Heart left ventricle (tissue), 16 donors: Measurements from ENCODE around the gene SEMA6D. TPM values are rescaled to one million over a fixed set of nuclear protein-coding genes. Genes with fewer than 3 reads are reported as not detected.

Experiments used
- ATAC-seq, 4 donors: fragments of 200-7000 bp; cut with Tn5 transposase; one replicate each; pipeline ENCODE4 v1.9.1; 2020 to 2022; ENCODE audit warnings: moderate library complexity in 4 of 4, mild to moderate bottlenecking in 3 of 4, moderate number of reproducible peaks in 1 of 4
- DNase-seq, 5 donors: peaks; one replicate each; pipeline ENCODE4 v3.0.0-alpha.2; 2020
- H3K27ac ChIP-seq, 12 donors: fragments of 200-600 bp; sonication (generic) in 4 of 12; one replicate each; pipeline versions ENCODE4 v1.5.0 to v1.8.0; 2016 to 2022; ENCODE audit warnings: mild to moderate bottlenecking in 2 of 12
- H3K27me3 ChIP-seq, 9 donors: fragments of 200-600 bp; sonication (generic) in 2 of 9; one replicate each; pipeline versions ENCODE4 v1.5.1 to v1.8.0; 2016 to 2022; ENCODE audit warnings: mild to moderate bottlenecking in 3 of 9
- H3K36me3 ChIP-seq, 9 donors: fragments of 200-600 bp; sonication (generic) in 2 of 9; one replicate each; pipeline versions ENCODE4 v1.5.0 to v1.8.0; 2018 to 2022; ENCODE audit warnings: mild to moderate bottlenecking in 2 of 9
- H3K4me1 ChIP-seq, 12 donors: fragments of 200-600 bp; sonication (generic) in 4 of 12; one replicate each; pipeline versions ENCODE4 v1.5.0 to v1.8.0; 2016 to 2022; ENCODE audit warnings: mild to moderate bottlenecking in 3 of 12
- H3K4me3 ChIP-seq, 12 donors: fragments of 200-600 bp; sonication (generic) in 4 of 12; one replicate each; pipeline versions ENCODE4 v1.5.0 to v1.8.0; 2017 to 2022; ENCODE audit warnings: mild to moderate bottlenecking in 9 of 12, moderate library complexity in 4 of 12
- H3K9me3 ChIP-seq, 12 donors: fragments of 200-600 bp; sonication (generic) in 4 of 12; one replicate each; pipeline versions ENCODE4 v1.5.0 to v1.8.0; 2016 to 2022; ENCODE audit warnings: mild to moderate bottlenecking in 1 of 12
- POLR2A ChIP-seq, 2 donors: fragments of 450-650 bp; IDR thresholded peaks; one replicate each; pipeline ENCODE4 v1.6.1; 2017; ENCODE audit warnings: antibody characterized with exemption in 2 of 2, mild to moderate bottlenecking in 2 of 2, moderate library complexity in 2 of 2
- WGBS, 4 donors: extraction: QIAGEN DNeasy Blood & Tissue Kit in 2 of 4; methylation state at CpG; one replicate each; pipeline versions ENCODE4 v1.1.5 to v1.1.7; 2013 to 2018; 5-methylcytosine and 5-hydroxymethylcytosine counted together
- intact Hi-C, 10 donors: fragments of 100-400 bp; cut with DNase I; formaldehyde crosslinking; loops; one replicate each; pipeline versions ENCODE4 v1.11.1 to v1.14.2; 2022
- polyA plus RNA-seq, 2 donors: library from polyadenylated mRNA; stranded (reverse); fragments of 200-250 nt; gene quantifications; one replicate each; pipeline ENCODE4 v1.2.3, GENCODE V29; 2013
- total RNA-seq, 9 donors: library from RNA; depleted of rRNA in 2 of 9; stranded (reverse); fragments of >200 nt in 2 of 9; fragmentation: NEBNext Ultra II Directional in 3 of 9; extraction: Animal tissue kit (Norgen Biotek cat#: 25700) in 3 of 9; gene quantifications; one replicate each; pipeline versions ENCODE4 v1.1.0 to v1.2.4, GENCODE V29; 2016 to 2023
- TF ChIP-seq, protein P1 (sequence below), 12 donors: fragments of 200-600 bp; sonication (generic) in 4 of 12; IDR thresholded peaks; one replicate each; pipeline versions ENCODE4 v1.5.0 to v1.8.0; 2018 to 2022; ENCODE audit warnings: antibody characterized with exemption in 12 of 12, mild to moderate bottlenecking in 5 of 12
- donor health status: ischemic (EF 13 %, LVEDD 7.1; RV severe dilation, severe dysfunction).
- donor health status: healthy with polysubstance abuse.
- donor health status: DM: no; HTN: yes; CAD: no.
- donor health status: DM: no; HTN: no; CAD: no.
- donor health status: ischemic (EF 25% LVEDD 6.9; RV normal size, moderate dysfunction).
- donor health status: ischemic (EF 25% LVEDD 5.7; RV mildly dilated, moderate dysfunction).
- donor health status: healthy.
- donor health status: DM: yes; HTN: yes; CAD: no.
- donor health status: ischemic (EF 35%, LVEDD 5.7; RV mildly dilated, moderate dysfunction).
- donor health status: nonischemic (EF 11% LVEDD 7.7; RV severe dilation, severe dysfunction).
- donor health status: DM: yes; HTN: yes; CAD: no.
- donor health status: PGD.
- donor health status: ischemic (EF 29% LVEDD 5.4; RV normal size, mild dysfunction).
- donor health status: nonischemic (EF 23%, LVEDD 6.1; RV moderate dilation, normal function).

Gene SEMA6D
- total and polyA plus RNA-seq, 11 donors: 2.8 to 23.2 (median 10.8) TPM

- no peaks in the 10 kb centered on the region for H3K36me3 ChIP-seq
- no peak for TF ChIP-seq POLR2A (IDR thresholded peaks at IDR 0.05)
- TF ChIP-seq, protein P1, sequence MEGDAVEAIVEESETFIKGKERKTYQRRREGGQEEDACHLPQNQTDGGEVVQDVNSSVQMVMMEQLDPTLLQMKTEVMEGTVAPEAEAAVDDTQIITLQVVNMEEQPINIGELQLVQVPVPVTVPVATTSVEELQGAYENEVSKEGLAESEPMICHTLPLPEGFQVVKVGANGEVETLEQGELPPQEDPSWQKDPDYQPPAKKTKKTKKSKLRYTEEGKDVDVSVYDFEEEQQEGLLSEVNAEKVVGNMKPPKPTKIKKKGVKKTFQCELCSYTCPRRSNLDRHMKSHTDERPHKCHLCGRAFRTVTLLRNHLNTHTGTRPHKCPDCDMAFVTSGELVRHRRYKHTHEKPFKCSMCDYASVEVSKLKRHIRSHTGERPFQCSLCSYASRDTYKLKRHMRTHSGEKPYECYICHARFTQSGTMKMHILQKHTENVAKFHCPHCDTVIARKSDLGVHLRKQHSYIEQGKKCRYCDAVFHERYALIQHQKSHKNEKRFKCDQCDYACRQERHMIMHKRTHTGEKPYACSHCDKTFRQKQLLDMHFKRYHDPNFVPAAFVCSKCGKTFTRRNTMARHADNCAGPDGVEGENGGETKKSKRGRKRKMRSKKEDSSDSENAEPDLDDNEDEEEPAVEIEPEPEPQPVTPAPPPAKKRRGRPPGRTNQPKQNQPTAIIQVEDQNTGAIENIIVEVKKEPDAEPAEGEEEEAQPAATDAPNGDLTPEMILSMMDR (IDR thresholded peaks at IDR 0.05): no peak
- no peak overlapping the region for H3K4me3 ChIP-seq
- intact Hi-C loops: no loop called here
- no peak for ATAC-seq
- DNase-seq: no peak
- peaks cover 0 to 9% (median 0%) of the 10 kb centered on the region in 9 donors for H3K27me3 ChIP-seq
- 52 to 70% (median 65%) methylated on average over 2 of the region's 2 CpGs for WGBS, 4 donors
- peaks cover 0 to 93% (median 50%) of the 10 kb centered on the region in 12 donors for H3K4me1 ChIP-seq
- H3K27ac ChIP-seq: peak overlapping the region in 4 of 12 donors; percentile 41 to 89 (median 62)
- no peaks in the 10 kb centered on the region for H3K9me3 ChIP-seq
Measured at GRCh38 chr15:47724346-47724745, 7.0 kb downstream of the SEMA6D start.

- DNase-seq: no peak
- WGBS, 4 donors: 59 to 66% (median 65%) methylated on average over 4 of the region's 4 CpGs
- H3K36me3 ChIP-seq: no peaks in the 10 kb centered on the region
- H3K4me1 ChIP-seq: peaks cover 0 to 86% (median 49%) of the 10 kb centered on the region in 12 donors
- peak overlapping the region in 10 of 12 donors; percentile 18 to 93 (median 74) for H3K27ac ChIP-seq
- H3K9me3 ChIP-seq: no peaks in the 10 kb centered on the region
- intact Hi-C loops: no loop called here
- TF ChIP-seq, protein P1 (IDR thresholded peaks at IDR 0.05): no peak
- TF ChIP-seq POLR2A (IDR thresholded peaks at IDR 0.05): no peak
- no peak overlapping the region for H3K4me3 ChIP-seq
- no peak for ATAC-seq
- peaks cover 0 to 7% (median 0%) of the 10 kb centered on the region in 9 donors for H3K27me3 ChIP-seq
Measured at GRCh38 chr15:47725051-47725450, 7.7 kb downstream of the SEMA6D start.

- no peak overlapping the region for H3K4me3 ChIP-seq
- intact Hi-C loops: no loop called here
- ATAC-seq (peak; percentile 96 to 97 (median 96)), DNase-seq (peak in 4 of 5 donors; percentile 69 to 85 (median 76))
- no peaks in the 10 kb centered on the region for H3K36me3 ChIP-seq
- 40 to 44% (median 41%) methylated on average over 5 to 6 of the region's 6 CpGs for WGBS, 4 donors
- peaks cover 0 to 81% (median 44%) of the 10 kb centered on the region in 12 donors for H3K4me1 ChIP-seq
- TF ChIP-seq, protein P1 (IDR thresholded peaks at IDR 0.05): no peak
- TF ChIP-seq POLR2A (IDR thresholded peaks at IDR 0.05): no peak
- peak overlapping the region; percentile 48 to 93 (median 76) for H3K27ac ChIP-seq
- peaks cover 0 to 1% (median 0%) of the 10 kb centered on the region in 9 donors for H3K27me3 ChIP-seq
- H3K9me3 ChIP-seq: no peaks in the 10 kb centered on the region
Measured at GRCh38 chr15:47725906-47726305, 8.6 kb downstream of the SEMA6D start.

DNA sequence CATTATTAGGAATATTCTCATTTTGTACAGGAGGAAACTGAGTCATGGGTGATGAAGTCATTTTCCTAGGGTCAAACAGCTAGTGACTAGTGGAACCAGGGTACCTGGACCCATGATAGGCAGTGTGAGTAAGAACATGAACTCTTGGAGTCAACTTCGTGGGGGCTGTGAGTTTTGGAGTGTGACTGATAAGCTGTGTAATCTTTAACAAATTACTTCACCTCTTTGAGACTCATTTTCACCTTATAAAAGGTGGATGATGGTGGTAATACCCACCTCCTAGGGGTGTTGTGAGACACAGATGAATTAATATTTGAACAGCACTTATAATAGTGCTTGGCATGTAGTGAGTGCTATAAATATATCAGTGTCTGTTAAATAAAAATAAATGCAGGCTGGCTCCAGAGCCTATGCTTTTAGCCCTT, 9.1 kb downstream of the SEMA6D start:
- H3K4me3 ChIP-seq: no peak overlapping the region
- intact Hi-C loops: no loop called here
- H3K4me1 ChIP-seq: peaks cover 0 to 77% (median 39%) of the 10 kb centered on the region in 12 donors

More for the DNA sequence above, 9.1 kb downstream of the SEMA6D start:
- Histone ChIP-seq H3K27me3 (no peaks in the 10 kb centered on the region), H3K27ac (peak overlapping the region; percentile 48 to 93 (median 76)), H3K36me3 (no peaks in the 10 kb centered on the region), H3K9me3 (no peaks in the 10 kb centered on the region)
- WGBS, 4 donors: 28 to 45% (median 31%) methylated on average over 1 of the region's 1 CpG
- TF ChIP-seq, protein P1 (IDR thresholded peaks at IDR 0.05): no peak
- no peak for TF ChIP-seq POLR2A (IDR thresholded peaks at IDR 0.05)
- no peak for DNase-seq
- peak; percentile 80 to 85 (median 84) for ATAC-seq
